Measurements from ENCODE around the gene CAMTA1. TPM values are rescaled to one million over a fixed set of nuclear protein-coding genes. Genes with fewer than 3 reads are reported as not detected.
A peak's percentile ranks its signal among the peaks of the same experiment; 100 is the strongest.

Gene CAMTA1
- total RNA-seq, 1 donor from 2014 or later = 268 TPM

- Histone ChIP-seq H3K79me2 (ENCODE audit: low read depth) (no peaks in the 10 kb centered on the region), H3K4me3 (no peak overlapping the region), H3K36me3 (no peaks in the 10 kb centered on the region), H3K4me1 (peaks cover 5% of the 10 kb centered on the region), H4K20me1 (ENCODE audit: low read depth) (no peaks in the 10 kb centered on the region), H3K4me2 (no peak overlapping the region), H2AFZ (replicated peaks) (peak overlapping the region; percentile 69), H3K27ac (no peak overlapping the region), H3F3A (ENCODE audit: low read depth) (no peaks in the 10 kb centered on the region), H3K9ac (no peak overlapping the region), H3K9me3 (ENCODE audit: low read depth) (no peaks in the 10 kb centered on the region), H3K27me3 (no peaks in the 10 kb centered on the region)
- TF ChIP-seq EZH2 (IDR thresholded peaks at IDR 0.05) (no peak), CTCF (IDR thresholded peaks at IDR 0.05) (peak; percentile 97)
- Mint-ChIP-seq H3K27ac (no peak overlapping the region), H3K36me3 (no peaks in the 10 kb centered on the region), H3K4me1 (peaks cover 37% of the 10 kb centered on the region), H3K9me3 (no peaks in the 10 kb centered on the region), H3K4me3 (no peak overlapping the region), H3K27me3 (ENCODE audit: insufficient read depth, low read depth) (peaks cover 11% of the 10 kb centered on the region)
- DNase-seq (ENCODE audit: low spot score) = peak; percentile 81
These were observed 862.0 kb downstream of the CAMTA1 start for GRCh38 chr1:7646981-7647901.

- H3K27me3 ChIP-seq = no peaks in the 10 kb centered on the region
- H3K9ac ChIP-seq = no peak overlapping the region
- H3K4me1 ChIP-seq = no peaks in the 10 kb centered on the region
- H2AFZ ChIP-seq (replicated peaks) = no peak overlapping the region
- Mint-ChIP-seq H3K27me3 (ENCODE audit: insufficient read depth, low read depth) (peaks cover 14% of the 10 kb centered on the region), H3K9me3 (no peaks in the 10 kb centered on the region), H3K36me3 (no peaks in the 10 kb centered on the region), H3K4me1 (peaks cover 27% of the 10 kb centered on the region), H3K4me3 (no peak overlapping the region), H3K27ac (no peak overlapping the region)
- H3K27ac ChIP-seq = no peak overlapping the region
- H4K20me1 ChIP-seq (ENCODE audit: low read depth) = no peaks in the 10 kb centered on the region
- H3K4me2 ChIP-seq = no peak overlapping the region
- TF ChIP-seq CTCF (IDR thresholded peaks at IDR 0.05) (no peak), EZH2 (IDR thresholded peaks at IDR 0.05) (no peak), EZH2phosphoT487 (IDR thresholded peaks at IDR 0.05) (no peak)
- H3K79me2 ChIP-seq (ENCODE audit: low read depth) = no peaks in the 10 kb centered on the region
- no peak for DNase-seq (ENCODE audit: low spot score)
- no peak overlapping the region for H3K4me3 ChIP-seq
- no peaks in the 10 kb centered on the region for H3K36me3 ChIP-seq
- H3F3A ChIP-seq (ENCODE audit: low read depth) = no peaks in the 10 kb centered on the region
- H3K9me3 ChIP-seq (ENCODE audit: low read depth) = no peaks in the 10 kb centered on the region
These were observed 863.6 kb downstream of the CAMTA1 start for GRCh38 chr1:7648761-7649384.

GRCh38 chr1:7650801-7651200 is 865.5 kb downstream of the CAMTA1 start:
- Histone ChIP-seq H4K20me1 (ENCODE audit: low read depth) (no peaks in the 10 kb centered on the region), H3F3A (ENCODE audit: low read depth) (no peaks in the 10 kb centered on the region), H3K9ac (no peak overlapping the region), H3K4me1 (no peaks in the 10 kb centered on the region), H3K36me3 (no peaks in the 10 kb centered on the region), H3K79me2 (ENCODE audit: low read depth) (no peaks in the 10 kb centered on the region), H3K27ac (no peak overlapping the region), H3K4me2 (no peak overlapping the region), H3K9me3 (ENCODE audit: low read depth) (no peaks in the 10 kb centered on the region), H2AFZ (replicated peaks) (no peak overlapping the region), H3K27me3 (no peaks in the 10 kb centered on the region), H3K4me3 (no peak overlapping the region)
- H3K36me3 Mint-ChIP-seq = peaks cover 2% of the 10 kb centered on the region
- H3K9me3 Mint-ChIP-seq = no peaks in the 10 kb centered on the region
- peak overlapping the region; percentile 8 for H3K27ac Mint-ChIP-seq
- peak; percentile 55 for DNase-seq (ENCODE audit: low spot score)
- H3K4me3 Mint-ChIP-seq = no peak overlapping the region
- peaks cover 23% of the 10 kb centered on the region for H3K4me1 Mint-ChIP-seq
- TF ChIP-seq EZH2 (IDR thresholded peaks at IDR 0.05) = no peak
- no peak for TF ChIP-seq CTCF (IDR thresholded peaks at IDR 0.05)
- no peak for TF ChIP-seq EZH2phosphoT487 (IDR thresholded peaks at IDR 0.05)
- peaks cover 21% of the 10 kb centered on the region for H3K27me3 Mint-ChIP-seq (ENCODE audit: insufficient read depth, low read depth)

Data from neural progenitor cell (in vitro differentiated cells).